Stimulated activated CD4-positive, alpha-beta T cell treated with anti-CD3 and anti-CD28 coated beads, Interleukin-1b, Interleukin-23, amount 100 ng/mL, for 1 hour (primary cell): ENCODE data around the gene TGFBR1.
"Not testable (repeated sequence)": the region's sequence is repeated elsewhere in the genome, so short reads cannot be mapped to it uniquely, and the experiment has no call there.

Experiments
- DNase-seq, 2 donors: peaks; one replicate each; pipeline ENCODE4 v3.0.0-alpha.2; 2020; ENCODE audit warnings: low read depth in 2 of 2

The TGFBR1 gene

GRCh38 chr9:99189186-99189585 is 84.3 kb downstream of the TGFBR1 start:
- DNase-seq = no peak

DNA sequence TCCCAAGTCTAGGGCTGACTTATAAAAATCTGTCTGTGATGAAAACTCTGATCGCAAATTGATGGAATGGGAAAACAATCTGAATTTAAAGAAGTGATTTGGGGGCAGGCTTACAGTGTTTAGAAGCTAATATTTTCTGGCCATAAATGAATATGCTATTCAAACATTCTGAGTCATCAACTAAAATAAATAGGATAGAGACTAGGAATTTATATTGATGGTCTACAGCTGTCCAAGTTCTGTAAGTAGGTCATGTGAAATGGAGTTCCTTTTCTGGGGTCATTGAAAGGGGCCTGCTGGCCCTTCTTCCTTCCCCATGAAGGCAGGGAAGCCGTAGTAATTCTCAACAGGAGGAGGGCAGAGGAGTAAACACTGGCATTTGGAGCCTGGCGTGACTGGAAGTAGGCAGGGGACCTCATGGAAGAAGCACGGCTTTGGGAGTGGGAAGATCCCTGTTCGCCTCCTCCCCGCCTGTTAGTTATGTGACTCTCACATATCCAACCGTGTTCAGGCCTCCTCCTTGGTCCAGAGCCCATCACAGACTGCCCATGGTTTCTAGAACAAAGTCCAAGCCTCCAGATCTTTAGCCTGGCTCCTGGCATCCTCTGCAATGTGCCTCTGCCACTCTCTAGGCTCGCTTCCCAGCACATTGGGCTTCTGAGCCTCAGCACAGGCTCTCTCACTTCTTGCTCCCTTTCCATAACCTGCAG is 85.1 kb downstream of the TGFBR1 start:
- DNase-seq = no peak

DNA sequence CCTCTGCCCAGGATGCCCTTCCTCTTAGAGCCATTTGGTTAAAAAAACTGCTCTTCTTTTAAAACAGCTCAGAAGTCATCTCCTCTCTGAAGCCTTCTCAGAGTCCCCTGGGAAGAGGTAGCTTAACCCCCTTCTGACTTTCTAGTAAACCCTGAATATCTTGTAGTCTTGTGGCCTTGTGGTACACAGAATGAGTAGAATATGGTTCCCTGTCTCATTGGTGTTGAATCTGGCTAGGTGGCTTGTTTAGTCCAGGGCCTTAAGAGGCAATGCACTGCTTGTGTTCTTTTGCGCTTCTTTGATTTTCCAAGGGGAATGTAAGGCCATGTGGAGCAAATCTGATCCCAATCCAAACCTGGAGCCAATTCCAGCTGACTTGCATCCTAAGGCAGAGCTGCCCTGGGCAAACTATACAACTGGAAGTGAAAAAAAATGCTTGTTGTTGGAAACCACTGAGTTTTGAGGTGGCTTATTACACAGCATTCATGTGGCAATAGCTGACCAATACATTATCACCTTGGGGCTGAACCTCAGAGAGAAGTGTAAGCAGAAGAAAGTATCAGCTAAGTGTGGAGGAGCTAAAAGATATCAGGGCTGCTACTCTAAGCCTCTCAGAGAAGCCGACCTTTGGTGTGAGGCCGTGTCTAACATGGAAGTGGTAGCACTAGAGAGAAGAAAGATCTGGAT is 85.8 kb downstream of the TGFBR1 start:
- no peak for DNase-seq

GRCh38 chr9:99192786-99193465 is 88.0 kb downstream of the TGFBR1 start:
- no peak for DNase-seq

DNA sequence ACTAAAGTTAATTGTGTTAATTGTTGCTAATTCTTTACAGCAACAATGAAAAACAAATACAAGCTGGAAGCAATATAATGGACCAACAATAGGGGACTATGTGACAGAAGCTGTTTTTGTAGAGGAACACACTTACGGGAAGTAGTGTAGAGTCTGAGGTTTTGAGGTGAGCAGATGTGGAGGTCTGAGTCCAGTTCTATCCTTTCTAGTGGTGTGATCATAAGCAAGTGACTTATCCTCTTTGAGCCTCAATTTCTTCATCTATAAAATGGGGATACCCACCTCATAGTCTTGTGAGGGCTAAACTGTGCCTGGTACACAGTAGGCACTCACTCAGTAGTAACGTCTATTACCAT is 88.5 kb downstream of the TGFBR1 start:
- DNase-seq = no peak

- not testable (repeated sequence) for DNase-seq
Observed at GRCh38 chr9:99196484-99196883, 91.6 kb downstream of the TGFBR1 start.

DNA sequence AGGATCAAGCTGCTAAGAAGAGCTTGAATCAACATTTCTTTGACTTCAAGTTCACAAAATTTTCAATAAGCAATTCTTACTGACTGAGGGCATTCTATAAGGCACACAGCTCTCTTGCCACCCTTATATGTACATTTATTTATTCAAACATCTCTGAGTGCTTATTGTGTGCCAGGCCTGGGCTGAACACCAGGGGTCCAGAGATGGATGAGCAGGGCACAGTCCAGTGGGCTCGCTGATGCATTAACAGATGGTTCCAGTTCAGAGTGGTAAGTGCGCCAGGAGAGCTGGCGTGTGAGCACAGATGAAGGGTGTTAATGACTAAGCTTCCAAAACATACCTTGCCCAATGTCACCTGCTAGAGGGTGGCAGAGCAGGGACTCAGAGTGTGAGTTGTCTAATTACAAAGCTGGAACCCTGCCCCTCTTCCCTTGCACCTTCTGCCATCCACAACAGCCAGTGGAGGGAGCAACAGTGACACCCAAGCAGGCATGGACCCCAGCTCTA is 92.3 kb downstream of the TGFBR1 start:
- DNase-seq = no peak

- DNase-seq = no peak
Observed at GRCh38 chr9:99197987-99198386, 93.1 kb downstream of the TGFBR1 start.

GRCh38 chr9:99199938-99200539 is 95.1 kb downstream of the TGFBR1 start:
- no peak for DNase-seq

GRCh38 chr9:99201603-99202002 is 96.7 kb downstream of the TGFBR1 start:
- DNase-seq = no peak
